Measurements from ENCODE around the gene ADGRB3. TPM values are rescaled to one million over a fixed set of nuclear protein-coding genes. Genes with fewer than 3 reads are reported as not detected.

The ADGRB3 gene
- total and polyA plus RNA-seq, 2 donors from 2014 or later = 0.26 to 2.2 TPM

GRCh38 chr6:68639826-68640490 lies 4.9 kb downstream of the ADGRB3 start:
- peak overlapping the region in 1 of 3 donors; percentile 19 for H3K9ac ChIP-seq (ENCODE audit: low read length in 3 of 3)
- intact Hi-C loops (cut with DNase I) = no loop called here
- DNase-seq = peak in 2 of 5 donors; percentile 39 to 51

GRCh38 chr6:68640491-68640835 lies 5.4 kb downstream of the ADGRB3 start:
- peak in 1 of 5 donors; percentile 14 for DNase-seq
- FAIRE-seq = no peak
- Histone ChIP-seq H3K27ac (ENCODE audit: low read depth in 2 of 2, low read length in 2 of 2) (no peak overlapping the region), H3K9me3 (ENCODE audit: control insufficient read depth in 2 of 3, insufficient read depth in 1 of 3, low read length in 3 of 3) (no peaks in the 10 kb centered on the region), H3K9ac (ENCODE audit: low read length in 3 of 3) (peak overlapping the region in 1 of 3 donors; percentile 19), H3K36me3 (ENCODE audit: control insufficient read depth in 2 of 3, insufficient read depth in 3 of 3, low read length in 3 of 3) (no peaks in the 10 kb centered on the region), H3K4me1 (ENCODE audit: control insufficient read depth in 2 of 3, insufficient read depth in 2 of 3, low read depth in 1 of 3, low read length in 3 of 3) (peaks cover 0 to 6% (median 0%) of the 10 kb centered on the region in 3 donors), H3K4me3 (ENCODE audit: low read length in 3 of 3) (peak overlapping the region; percentile 26 to 57 (median 49)), H3K27me3 (ENCODE audit: control insufficient read depth, insufficient read depth, low read length) (peaks cover 3% of the 10 kb centered on the region)
- TF ChIP-seq CTCF (IDR thresholded peaks at IDR 0.05; ENCODE audit: borderline replicate concordance, extremely low read depth, insufficient read depth) = no peak
- intact Hi-C loops (cut with DNase I) = no loop called here

More at GRCh38 chr6:68639826-68640490, 4.9 kb downstream of the ADGRB3 start:
- no peak for TF ChIP-seq CTCF (IDR thresholded peaks at IDR 0.05; ENCODE audit: borderline replicate concordance, extremely low read depth, insufficient read depth)
- H3K36me3 ChIP-seq (ENCODE audit: control insufficient read depth in 2 of 3, insufficient read depth in 3 of 3, low read length in 3 of 3) = no peaks in the 10 kb centered on the region
- H3K4me3 ChIP-seq (ENCODE audit: low read length in 3 of 3) = peak overlapping the region; percentile 26 to 57 (median 49)
- no peak overlapping the region for H3K27ac ChIP-seq (ENCODE audit: low read depth in 2 of 2, low read length in 2 of 2)
- peaks cover 0 to 6% (median 0%) of the 10 kb centered on the region in 3 donors for H3K4me1 ChIP-seq (ENCODE audit: control insufficient read depth in 2 of 3, insufficient read depth in 2 of 3, low read depth in 1 of 3, low read length in 3 of 3)
- H3K9me3 ChIP-seq (ENCODE audit: control insufficient read depth in 2 of 3, insufficient read depth in 1 of 3, low read length in 3 of 3) = no peaks in the 10 kb centered on the region
- no peak for FAIRE-seq
- peaks cover 3% of the 10 kb centered on the region for H3K27me3 ChIP-seq (ENCODE audit: control insufficient read depth, insufficient read depth, low read length)

- FAIRE-seq (no peak), DNase-seq (no peak)
- peaks cover 0 to 3% (median 0%) of the 10 kb centered on the region in 3 donors for H3K4me1 ChIP-seq (ENCODE audit: control insufficient read depth in 2 of 3, insufficient read depth in 2 of 3, low read depth in 1 of 3, low read length in 3 of 3)
- H3K27me3 ChIP-seq (ENCODE audit: control insufficient read depth, insufficient read depth, low read length) = peaks cover 3% of the 10 kb centered on the region
- no peak overlapping the region for H3K4me3 ChIP-seq (ENCODE audit: low read length in 3 of 3)
- no peaks in the 10 kb centered on the region for H3K9me3 ChIP-seq (ENCODE audit: control insufficient read depth in 2 of 3, insufficient read depth in 1 of 3, low read length in 3 of 3)
- no peak overlapping the region for H3K27ac ChIP-seq (ENCODE audit: low read depth in 2 of 2, low read length in 2 of 2)
- no peaks in the 10 kb centered on the region for H3K36me3 ChIP-seq (ENCODE audit: control insufficient read depth in 2 of 3, insufficient read depth in 3 of 3, low read length in 3 of 3)
- intact Hi-C loops (cut with DNase I) = no loop called here
- TF ChIP-seq CTCF (IDR thresholded peaks at IDR 0.05; ENCODE audit: borderline replicate concordance, extremely low read depth, insufficient read depth) = no peak
- H3K9ac ChIP-seq (ENCODE audit: low read length in 3 of 3) = no peak overlapping the region
Observed at GRCh38 chr6:68641172-68641571, 6.1 kb downstream of the ADGRB3 start.

Data from kidney (tissue), 14 donors.